ENCODE results near the gene CCDC137.
A peak's percentile ranks its signal among the peaks of the same experiment; 100 is the strongest.

The CCDC137 gene

DNA sequence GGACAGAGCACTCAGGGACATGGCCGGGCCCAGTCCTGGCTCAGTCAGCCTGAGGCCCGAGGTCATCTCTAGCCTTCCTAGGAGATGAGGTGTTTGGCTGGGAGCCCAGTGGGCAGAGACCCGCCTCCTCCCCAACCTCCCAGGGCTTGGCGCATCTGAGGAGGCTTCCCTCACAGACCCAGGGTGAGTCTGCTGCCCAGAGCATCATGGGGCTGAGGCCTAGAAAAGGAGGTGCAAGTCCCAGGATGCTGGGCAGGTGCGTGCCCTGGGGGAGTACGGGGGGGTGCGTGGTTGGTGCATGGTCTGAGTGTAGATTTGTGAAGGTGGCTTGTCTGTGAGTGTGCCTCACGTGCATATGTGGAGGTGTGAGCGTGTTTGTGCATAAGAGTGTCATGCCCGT, 14.8 kb upstream of the CCDC137 start:
- no peak for DNase-seq

DNA sequence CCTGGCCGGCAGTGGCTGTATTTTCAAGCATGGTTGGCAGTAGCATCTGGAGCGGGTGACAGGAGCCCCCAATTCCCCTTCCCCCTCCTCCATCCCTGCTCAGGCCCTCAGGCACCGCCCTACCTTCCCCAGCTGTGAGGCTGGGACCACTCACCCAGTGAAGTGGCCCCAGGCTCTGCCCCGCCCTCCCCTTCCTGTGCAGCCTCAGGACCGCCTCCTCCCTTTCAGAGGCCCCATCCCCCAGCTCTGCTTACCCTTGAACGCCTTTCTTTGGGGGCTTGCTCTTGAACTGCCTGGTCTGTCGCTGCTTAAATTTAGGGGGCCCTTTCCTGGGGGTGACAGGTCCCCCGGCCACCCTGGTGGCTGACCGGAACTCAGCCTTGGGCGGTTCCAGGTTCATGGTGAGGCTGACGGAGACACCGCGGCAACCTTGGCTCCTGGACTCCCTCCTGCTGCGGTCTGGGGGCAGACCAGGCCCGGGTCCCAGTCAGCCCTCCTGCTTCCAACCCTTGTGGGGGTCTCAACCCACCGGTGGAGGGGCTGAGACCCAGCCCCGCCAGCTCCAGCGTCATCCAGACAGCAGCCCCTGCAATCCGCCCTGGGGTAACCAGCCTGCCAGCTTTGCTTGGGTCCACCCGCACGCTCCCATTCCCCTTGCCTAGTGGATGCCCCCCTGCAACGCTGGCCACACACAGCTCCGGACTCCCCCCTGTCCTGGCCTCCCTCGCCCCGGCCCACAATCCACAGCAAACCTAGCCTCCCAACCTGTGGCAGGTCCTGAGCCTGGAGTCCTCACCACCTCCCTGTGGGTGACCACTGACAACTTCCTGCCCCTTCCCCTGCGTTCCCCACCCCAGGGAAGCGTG, 13.4 kb upstream of the CCDC137 start:
- DNase-seq, result peak in 1 of 5 experiments; percentile 27

DNA sequence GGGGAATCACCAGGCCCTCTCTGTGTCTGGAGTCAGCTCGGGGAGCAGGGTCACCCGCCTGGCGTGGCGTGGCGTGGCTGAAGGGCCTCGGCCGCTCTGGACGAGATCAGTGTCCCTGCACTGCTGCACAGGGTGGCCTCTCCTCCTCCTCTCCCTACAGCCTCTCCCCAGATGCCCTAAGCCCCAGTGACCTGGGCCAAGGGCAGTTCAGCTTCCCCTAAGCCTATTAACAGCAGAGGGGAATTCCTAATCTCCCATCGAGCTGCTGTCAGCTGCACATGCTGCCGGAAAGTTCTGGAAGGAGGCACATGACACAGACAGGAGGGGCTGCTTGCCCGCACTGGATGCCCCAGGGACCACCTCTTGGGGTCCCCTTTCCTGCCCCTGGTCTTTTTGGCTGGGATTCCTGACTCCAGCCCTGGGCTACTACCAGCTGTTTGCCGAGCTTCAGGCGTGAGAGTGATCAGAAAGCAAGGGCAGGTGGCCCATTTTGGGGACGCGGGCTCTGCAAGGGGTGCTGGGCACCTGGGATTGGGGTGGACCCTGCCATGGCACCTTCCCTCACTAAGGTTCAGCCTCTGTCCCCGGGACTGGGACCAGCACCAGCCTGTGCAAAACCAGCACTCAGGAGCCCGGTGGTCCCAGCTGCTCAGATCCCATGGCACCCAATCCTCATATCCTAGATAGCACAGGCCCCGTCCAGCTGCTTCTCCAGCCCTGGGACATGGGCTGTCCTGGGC, 11.0 kb upstream of the CCDC137 start:
- DNase-seq, result no peak

DNA sequence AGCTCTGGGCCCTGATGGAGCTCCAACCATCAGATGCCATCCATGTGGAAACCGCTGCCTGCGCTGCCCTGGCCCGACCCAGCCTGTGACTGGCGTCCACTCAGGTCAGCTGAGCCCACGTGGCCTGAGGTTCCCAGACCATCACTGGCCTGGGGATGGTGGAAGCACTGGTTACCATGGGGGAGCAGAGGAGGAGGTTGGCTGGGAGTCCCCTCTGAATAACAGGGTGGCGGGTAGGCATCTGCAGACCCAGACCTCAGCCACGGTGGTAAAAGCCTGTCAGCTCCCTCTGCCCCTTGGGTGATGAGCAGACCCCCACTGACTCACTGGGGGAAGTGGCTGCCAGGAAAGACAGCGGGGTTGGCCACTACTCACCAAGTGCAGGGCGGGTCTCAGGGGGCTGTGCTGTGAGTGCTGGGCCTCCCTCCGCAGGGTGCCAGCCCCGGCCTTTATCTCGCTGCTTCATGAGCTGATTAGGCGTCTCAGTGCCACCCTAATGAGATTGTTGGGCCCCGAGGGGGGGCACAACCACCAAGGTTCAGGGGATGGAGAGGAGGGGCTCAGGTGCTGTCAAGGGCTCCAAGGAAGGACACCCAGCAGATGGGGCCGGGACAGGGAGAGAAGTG, 10.3 kb upstream of the CCDC137 start, which contains the start of gene PDE6G:
TSS of gene PDE6G (minus strand) at position 425 of the 626 bp plus-strand sequence. CDS start 3,237 bp downstream, outside the sequence.
- no peak for DNase-seq

DNA sequence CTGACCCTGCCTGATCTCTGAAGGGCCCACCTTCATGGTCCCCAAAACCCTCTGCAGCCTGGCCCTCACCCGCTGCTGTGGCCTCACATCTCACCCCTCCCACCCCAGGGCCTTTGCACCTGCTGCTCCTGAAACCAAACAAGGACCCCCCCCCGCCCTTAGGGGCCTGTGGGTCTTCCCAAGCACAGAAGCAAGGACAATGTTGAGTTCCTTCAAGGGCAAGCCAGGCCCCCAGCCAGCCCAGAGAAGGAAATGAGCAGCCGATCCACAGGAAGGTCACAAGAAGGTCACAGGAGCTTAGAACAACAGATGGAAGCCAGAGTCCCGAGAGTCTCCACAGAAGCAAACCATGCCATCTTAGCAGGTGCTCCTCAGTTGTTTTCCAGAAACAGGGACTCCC, 9.7 kb upstream of the CCDC137 start:
- peak in 1 of 5 experiments; percentile 42 for DNase-seq

DNA sequence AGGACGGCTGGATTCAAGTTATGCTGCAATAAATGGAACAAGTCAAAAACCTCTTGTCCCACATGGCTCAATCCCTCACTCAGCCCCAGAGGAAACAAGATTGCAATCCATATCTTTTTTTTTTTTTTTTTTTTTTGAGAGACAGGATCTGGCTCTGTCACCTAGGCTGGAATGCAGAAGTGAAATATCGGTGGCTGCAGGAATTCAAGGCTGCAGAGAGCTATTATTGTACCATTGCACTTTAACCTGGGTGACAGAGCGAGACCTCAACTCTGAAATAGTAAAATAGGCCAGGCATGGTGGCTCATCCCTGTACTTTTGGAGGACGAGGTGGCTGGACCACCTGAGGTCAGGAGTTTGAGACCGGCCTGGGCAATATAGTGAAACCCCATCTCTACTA, 7.5 kb upstream of the CCDC137 start:
- DNase-seq, result no peak

DNA sequence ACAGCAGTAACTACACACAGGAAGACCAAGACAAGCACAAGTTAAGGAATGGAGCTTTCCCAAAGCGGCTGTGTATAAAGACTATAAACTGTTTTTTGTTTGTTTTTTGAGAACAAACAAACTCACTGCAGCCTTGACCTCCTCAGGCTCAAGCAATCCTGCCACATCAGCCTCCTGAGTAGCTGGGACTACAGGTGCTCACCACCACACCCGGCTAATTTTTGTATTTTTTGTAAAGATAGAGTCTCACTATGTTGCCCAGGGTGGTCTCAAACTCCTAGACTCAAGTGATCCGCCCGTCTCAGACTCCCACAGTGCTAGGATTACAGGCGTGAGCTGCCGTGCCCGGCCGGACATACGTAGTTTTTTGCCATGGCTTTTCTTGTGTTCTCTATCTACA, 6.1 kb upstream of the CCDC137 start:
- no peak for DNase-seq

DNA sequence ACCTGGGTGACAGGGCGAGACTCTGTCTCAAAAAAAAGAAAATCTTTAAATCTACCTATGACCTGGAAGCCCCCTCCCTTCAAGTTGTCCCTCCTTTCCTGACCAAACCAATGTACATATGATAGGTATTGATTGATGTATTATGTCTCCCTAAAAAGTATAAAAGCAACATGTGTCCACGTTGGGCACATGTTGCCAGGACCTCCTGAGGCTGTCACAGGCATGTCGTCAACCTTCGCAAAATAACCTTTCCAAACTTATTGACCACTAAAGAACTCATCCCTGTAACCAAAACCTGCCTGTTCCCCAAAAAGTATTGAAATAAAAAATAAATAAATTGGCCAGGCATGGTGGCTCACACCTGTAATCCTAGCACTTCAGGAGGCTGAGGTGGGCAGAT, 4.5 kb upstream of the CCDC137 start:
- DNase-seq, result no peak

DNA sequence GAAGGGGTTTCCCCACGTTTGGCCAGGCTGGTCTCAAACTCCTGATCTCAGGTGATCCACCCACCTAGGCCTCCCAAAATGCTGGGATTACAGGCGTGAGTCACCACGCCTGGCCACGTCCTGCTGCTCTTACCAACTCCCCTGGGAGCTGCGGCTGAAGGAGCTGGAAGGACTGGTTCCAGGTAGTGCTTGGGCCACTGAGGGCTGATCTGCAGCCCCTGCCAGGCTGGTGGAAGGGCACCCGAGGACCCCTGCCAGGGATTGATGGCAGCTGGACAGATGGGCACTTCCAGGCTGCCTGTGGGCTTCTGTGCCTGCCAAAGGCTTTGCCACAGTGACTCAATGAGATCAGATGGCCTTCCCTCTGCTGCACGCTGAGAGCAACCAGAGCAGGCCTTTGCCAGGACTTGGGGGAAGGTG, 2.5 kb upstream of the CCDC137 start:
- DNase-seq, result peak in 1 of 5 experiments; percentile 20

DNA sequence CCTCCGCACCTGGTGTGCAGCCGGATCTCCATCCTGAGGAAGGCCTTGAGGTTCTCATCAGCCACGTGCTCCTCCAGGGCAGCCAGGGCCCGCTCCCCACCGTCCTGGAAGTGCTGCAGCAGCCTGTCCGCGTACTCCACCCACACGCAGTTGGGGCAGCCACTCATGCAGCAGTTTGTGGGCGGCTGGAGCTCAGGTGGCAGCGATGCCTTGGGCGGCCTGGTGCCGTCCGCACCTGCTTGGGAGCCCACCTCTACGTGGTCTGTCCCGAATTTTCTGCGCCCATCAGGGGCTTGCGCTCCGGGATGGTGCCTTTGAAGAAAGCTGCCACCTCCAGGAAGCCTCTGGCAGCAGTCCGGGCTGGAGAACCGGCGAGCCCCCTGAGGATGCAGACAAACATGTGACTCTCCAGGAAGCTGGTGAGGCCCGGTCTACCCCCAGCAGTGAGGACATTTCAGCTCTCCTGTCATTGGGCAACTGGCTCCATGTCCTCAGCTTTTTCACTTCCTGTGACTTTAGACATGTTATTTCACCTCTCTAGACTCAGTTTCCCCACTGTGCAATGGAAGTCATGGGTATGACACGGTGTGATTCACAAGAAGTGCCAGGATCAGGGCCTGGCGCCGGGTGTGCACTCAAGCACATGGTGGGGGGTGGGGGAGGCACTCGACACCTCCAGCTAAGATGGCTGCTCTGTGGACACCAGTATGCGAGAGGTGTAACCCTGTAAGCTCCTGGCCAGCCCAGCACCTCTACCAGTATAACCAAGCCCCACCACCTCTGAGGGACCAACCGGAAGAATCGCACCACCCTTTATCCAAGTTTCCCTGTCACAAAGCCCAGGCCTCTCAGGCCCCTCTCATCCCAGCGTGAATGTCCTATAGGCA, 1.1 kb upstream of the CCDC137 start:
- peak in 4 of 5 experiments; percentile 9 to 78 (median 34) for DNase-seq

DNA sequence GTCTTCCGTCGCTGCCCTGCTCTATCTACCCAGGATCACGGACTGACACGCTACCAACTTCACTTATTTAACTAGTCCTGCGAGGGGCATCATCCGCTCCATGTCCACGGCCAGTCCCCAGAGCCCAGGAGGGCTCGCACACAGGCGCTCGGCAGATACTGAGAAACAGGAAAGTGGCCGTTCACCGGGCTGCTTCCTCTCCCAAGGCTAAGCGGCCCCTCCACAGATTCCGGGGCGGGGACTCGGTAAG, 520 bp upstream of the CCDC137 start:
- DNase-seq, result peak in 2 of 5 experiments; percentile 21 to 51

DNA sequence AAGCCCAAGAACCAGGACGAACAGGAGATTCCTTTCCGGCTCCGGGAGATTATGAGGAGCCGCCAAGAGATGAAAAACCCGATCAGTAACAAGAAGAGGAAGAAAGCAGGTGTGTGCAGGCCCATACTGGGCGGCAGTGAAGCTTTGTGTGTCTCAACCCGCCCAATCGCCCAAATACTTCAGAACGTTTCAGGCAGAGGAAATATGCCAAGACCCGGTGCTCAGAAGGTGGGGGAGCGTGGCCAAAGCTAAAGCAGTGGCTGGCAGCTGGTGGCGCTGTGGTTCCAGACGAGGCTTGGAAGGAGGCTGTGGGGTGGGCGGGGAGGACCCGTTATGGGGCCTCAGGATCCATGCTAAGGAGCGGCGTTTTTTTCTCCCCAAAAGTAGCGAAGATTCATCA, 1.2 kb downstream of the CCDC137 start:
- DNase-seq, result peak in 1 of 5 experiments; percentile 32

DNA sequence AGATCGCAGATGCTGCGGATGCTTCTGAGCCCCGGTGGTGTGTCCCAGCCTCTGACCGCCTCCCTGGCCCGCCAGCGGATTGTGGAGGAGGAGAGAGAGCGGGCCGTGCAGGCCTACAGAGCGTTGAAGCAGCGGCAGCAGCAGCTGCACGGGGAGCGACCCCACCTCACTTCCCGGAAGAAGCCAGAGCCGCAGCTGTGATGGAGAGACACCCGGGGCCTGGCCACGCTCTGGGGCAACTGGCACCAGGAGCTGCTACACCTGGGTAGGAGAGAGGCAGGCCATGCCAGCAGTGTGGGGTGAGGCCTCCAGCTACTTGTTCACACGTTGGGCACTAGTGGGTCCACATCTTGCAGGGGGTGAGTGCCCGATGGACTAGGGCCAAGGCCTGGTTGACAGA, 6.0 kb downstream of the CCDC137 start:
- no peak for DNase-seq

DNA sequence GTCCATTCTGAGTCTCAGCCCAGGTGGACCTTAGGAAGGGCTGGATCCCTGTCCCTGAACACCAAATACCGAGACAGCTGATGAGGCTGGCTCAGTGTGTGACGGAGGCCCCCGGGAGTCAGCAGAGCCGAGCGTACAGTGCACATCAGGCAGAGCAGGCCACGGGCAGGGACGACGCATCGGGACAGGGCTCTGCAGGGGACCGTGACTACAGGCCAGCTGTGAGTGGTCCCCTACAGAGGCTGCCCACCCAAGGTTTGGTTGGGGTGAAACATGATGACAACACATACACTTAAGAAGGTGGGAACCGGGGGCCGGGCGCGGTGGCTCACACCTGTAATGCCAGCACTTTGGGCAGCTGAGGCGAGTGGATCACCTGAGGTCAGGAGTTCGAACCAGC, 6.4 kb downstream of the CCDC137 start:
- DNase-seq, result no peak

DNA sequence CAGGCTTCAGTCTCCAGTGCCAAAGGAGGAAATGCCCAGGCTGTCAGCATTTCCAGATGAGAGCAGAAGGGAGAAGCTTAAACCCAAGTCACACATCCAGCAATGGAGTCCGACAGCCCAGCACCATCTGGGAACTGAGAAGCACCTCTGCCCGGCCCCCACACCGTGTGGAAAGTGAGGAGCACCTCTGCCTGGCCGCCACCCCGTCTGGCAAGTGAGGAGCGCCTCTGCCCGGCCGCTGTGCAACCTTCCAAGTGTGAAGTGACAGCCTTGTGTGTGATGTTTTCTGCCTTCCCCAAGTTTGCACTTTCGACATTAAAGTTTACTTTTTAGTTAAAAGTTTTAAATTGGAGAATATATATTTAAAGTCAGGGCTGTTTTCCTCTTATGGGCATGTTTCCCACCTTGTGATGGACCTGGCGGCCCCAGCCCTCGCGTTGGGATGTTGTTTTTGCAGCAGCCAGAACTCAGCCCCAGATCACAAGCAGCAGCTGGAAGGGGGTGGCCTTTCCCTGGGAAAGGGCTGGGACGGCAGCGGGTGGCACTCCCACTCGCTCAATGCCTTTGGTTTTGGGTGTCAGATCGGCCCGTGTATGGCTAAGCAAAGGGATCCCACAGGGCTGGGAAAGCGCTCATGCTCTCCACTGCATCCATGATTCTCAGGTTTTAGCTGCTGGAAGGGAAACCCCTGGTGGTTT, 7.2 kb downstream of the CCDC137 start:
- no peak for DNase-seq

DNA sequence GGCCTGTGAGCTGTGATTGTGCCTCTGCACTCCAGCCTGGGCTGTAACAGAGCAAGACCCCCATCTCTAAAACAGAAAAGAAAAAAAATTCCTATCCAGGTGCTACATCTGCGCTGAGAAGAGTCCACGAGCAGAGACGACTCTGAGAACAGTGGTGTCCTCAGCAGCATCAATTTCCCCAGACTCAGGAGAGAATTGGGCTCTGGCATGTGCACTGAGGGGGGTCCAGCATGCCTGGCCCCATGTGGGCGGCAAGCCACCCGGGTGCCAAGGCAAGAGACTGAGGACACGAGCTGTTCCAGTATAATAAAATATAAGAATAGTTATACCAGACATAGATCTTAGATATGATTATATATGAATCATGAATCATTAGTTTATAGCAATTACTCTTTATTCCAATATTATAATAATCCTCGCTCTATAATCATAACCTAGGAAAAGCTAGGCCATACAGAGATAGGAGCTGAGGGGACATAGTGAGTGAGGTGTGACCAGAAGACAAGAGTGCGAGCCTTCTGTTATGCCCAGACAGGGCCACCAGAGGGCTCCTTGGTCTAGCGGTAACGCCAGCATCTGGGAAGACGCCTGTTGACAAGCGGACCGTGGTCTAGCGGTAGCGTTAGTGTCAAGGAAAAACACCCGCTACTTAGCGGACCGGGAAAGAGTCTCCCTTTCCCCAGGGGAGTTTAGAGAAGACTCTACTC, 9.1 kb downstream of the CCDC137 start:
- DNase-seq, result peak in 2 of 5 experiments; percentile 10 to 29

DNA sequence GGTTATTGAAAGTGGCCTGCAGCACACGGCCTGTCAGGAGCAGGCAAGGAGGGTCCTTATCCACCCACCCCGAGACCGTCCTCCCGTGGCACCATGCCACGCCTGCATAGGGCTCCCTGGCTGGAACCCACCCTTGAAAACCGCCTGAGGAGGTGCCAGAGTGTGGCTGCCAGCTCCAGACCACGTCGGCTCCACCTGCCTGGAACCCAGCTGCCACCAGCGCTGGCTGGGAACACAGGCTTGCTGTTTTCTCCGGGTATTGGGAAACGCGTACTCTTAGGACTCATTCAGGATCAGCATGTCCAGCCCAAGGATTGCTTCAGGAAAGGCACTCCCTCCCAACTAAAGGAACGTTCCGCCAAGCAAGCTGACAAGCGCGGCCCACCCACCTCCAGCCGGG, 10.4 kb downstream of the CCDC137 start:
- no peak for DNase-seq

DNA sequence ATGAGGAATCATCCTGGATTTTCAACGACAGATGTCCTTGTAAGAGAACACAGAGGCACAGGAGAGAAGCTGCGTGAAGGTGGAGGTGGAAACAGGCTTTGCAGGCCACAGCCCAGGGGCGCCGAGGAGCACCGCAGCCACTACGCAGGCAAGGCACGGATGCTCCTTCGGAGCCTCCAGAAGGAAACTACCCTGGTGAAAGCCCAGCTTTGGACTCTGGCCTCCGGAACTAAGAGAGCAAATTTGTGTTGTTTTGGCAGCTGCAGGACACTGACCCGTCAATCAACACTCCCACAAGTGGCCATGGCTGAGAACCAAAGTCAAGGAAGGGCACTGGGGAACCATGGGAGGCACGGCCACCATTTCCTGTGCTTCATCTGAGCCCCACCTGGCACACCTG, 13.6 kb downstream of the CCDC137 start:
- DNase-seq, result no peak

DNA sequence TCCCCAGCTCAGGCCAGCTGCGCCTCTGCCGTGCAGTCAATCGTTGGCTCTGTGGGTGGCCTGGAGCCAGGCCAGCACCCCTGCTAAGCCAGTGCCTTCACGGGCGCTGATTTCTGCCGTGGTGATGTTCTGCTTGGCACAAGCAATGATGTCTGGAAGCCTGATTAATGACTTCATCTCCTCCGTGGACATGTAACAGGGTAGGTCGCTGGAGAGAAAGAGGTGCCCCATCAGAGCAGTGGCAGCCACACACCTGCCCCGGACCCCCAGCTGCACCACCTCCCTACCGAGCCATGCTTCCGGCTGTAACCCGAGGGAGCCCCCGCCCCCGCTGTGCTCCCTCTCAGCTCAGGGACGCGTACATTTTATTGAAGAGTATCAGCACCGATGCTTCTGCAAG, 15.1 kb downstream of the CCDC137 start:
- DNase-seq, result no peak

DNA sequence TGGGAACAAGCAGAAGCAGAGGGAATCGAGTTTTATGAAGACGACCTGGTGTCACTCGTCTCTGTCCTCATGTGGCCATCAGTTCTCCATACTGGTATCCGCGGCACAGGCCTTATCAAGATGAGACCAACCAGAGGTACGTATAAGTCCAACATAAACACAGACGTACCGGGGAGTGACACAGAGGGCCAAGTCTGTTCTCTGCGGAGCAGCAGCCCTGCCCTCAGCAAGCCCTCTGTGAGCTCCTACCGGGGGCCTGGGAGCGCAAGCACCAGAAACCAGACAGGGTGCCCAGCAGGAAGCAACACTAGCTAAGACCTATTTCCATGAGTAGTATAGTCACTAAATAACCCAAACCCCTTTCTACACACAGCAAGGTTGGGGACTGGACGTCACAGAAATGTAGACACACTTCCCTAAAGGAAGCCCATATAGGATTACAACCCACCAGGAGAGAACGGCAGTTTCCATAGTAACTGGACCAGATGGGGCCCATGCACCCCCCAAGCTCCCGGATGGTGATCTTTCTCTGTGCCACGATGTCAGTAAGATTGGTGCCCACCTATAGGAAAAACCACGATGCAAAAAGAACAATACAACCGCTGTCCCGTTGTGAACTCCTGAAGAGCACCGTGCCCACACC, 16.1 kb downstream of the CCDC137 start:
- no peak for DNase-seq

DNA sequence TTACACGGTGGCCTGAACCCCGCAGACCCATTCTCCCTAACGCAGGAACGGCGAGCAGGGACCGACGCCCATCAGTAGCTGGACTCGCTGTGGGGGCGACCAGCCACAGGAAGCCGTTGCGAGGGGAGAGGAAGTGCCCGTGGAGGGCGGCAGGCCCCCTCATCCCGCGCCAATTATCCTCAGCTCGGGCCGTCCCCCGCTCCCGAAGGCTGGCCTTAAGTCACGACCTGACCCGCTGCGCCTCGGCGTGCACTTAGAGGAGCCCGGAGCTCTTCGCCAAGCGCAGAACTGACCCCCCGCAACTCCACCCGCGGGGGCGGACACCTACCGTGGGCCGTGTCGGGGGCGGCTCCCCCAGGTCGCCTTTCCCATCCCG, 16.7 kb downstream of the CCDC137 start:
- no peak for DNase-seq
